WTC11 (cell line): ENCODE results near the gene CHAMP1. TPM values are rescaled to one million over a fixed set of nuclear protein-coding genes. Genes with fewer than 3 reads are reported as not detected.
A peak's percentile ranks its signal among the peaks of the same experiment; 100 is the strongest.

Experiments used
- ATAC-seq: fragments of 200-7000 bp; cut with Tn5 transposase; 2 replicates; pipeline ENCODE4 v1.10.0; 2021; ENCODE audit warnings: mild to moderate bottlenecking, moderate library complexity
- CTCF ChIA-PET: fragments of 300-600 bp; sonication (Branson Sonifier 250); formaldehyde crosslinking; loops from one replicate; lab custom pipeline; 2021; ENCODE audit warnings: antibody characterized with exemption; lab: Charles Lee
- POLR2A ChIA-PET: fragments of 350-600 bp; sonication (Branson Sonifier 250); formaldehyde crosslinking; loops from one replicate; lab custom pipeline; 2021; ENCODE audit warnings: antibody characterized with exemption; lab: Charles Lee
- DNase-seq: peaks from one replicate; pipeline ENCODE4 v3.0.0; 2021; ENCODE audit warnings: low spot score
- H3K27ac Mint-ChIP-seq: 2 replicates; pipeline ENCODE4 v1.8.0; 2021; ENCODE audit warnings: mixed read lengths
- H3K27me3 Mint-ChIP-seq: 2 replicates; pipeline ENCODE4 v1.8.0; 2021; ENCODE audit warnings: low read depth, mild to moderate bottlenecking, moderate library complexity, mixed read lengths
- H3K36me3 Mint-ChIP-seq: 2 replicates; pipeline ENCODE4 v1.8.0; 2021; ENCODE audit warnings: mixed read lengths
- H3K4me1 Mint-ChIP-seq: 2 replicates; pipeline ENCODE4 v1.8.0; 2022; ENCODE audit warnings: mixed read lengths
- H3K4me3 Mint-ChIP-seq: 2 replicates; pipeline ENCODE4 v1.8.0; 2021; ENCODE audit warnings: mild to moderate bottlenecking, moderate library complexity, mixed read lengths
- H3K9me3 Mint-ChIP-seq: 2 replicates; pipeline ENCODE4 v1.8.0; 2021; ENCODE audit warnings: mixed read lengths
- ATF2 ChIP-seq: sonication (generic); formaldehyde crosslinking; IDR thresholded peaks from 2 replicates; pipeline ENCODE4 v1.8.1; 2022; ENCODE audit warnings: low read depth, missing genetic modification reagents, borderline replicate concordance
- E2F4 ChIP-seq: sonication (generic); formaldehyde crosslinking; IDR thresholded peaks from 2 replicates; pipeline ENCODE4 v1.8.1; 2022; ENCODE audit warnings: low read depth, mild to moderate bottlenecking, moderate library complexity, missing genetic modification reagents, borderline replicate concordance
- GABPB1 ChIP-seq: sonication (generic); formaldehyde crosslinking; IDR thresholded peaks from 2 replicates; pipeline ENCODE4 v1.8.1; 2023; ENCODE audit warnings: mild to moderate bottlenecking, missing genetic modification reagents
- IRF2 ChIP-seq: sonication (generic); formaldehyde crosslinking; IDR thresholded peaks from 2 replicates; pipeline ENCODE4 v1.8.0; 2022; ENCODE audit warnings: low read depth, missing genetic modification reagents, borderline replicate concordance
- MLX ChIP-seq: sonication (generic); formaldehyde crosslinking; IDR thresholded peaks from 2 replicates; pipeline ENCODE4 v1.8.1; 2023; ENCODE audit warnings: mild to moderate bottlenecking, missing genetic modification reagents, moderate library complexity
- NFYB ChIP-seq: sonication (generic); formaldehyde crosslinking; conservative IDR thresholded peaks from 2 replicates; pipeline ENCODE4 v1.8.0; 2022; ENCODE audit warnings: low read depth, missing genetic modification reagents
- RORB ChIP-seq: fragments of 250-450 bp; sonication (Bioruptor Pico); IDR thresholded peaks from 2 replicates; pipeline ENCODE4 v1.9.0; 2021; ENCODE audit warnings: mild to moderate bottlenecking
- SMAD4 ChIP-seq: sonication (generic); formaldehyde crosslinking; IDR thresholded peaks from 2 replicates; pipeline ENCODE4 v1.8.0; 2022; ENCODE audit warnings: mild to moderate bottlenecking, missing genetic modification reagents
- ZNF138 ChIP-seq: sonication (generic); formaldehyde crosslinking; conservative IDR thresholded peaks from 2 replicates; pipeline ENCODE4 v1.8.1; 2022; ENCODE audit warnings: mild to moderate bottlenecking, moderate library complexity, missing genetic modification reagents
- ZNF263 ChIP-seq: sonication (generic); formaldehyde crosslinking; IDR thresholded peaks from 2 replicates; pipeline ENCODE4 v1.8.1; 2022; ENCODE audit warnings: low read depth, mild to moderate bottlenecking, moderate library complexity, missing genetic modification reagents
- ZNF317 ChIP-seq: sonication (generic); formaldehyde crosslinking; IDR thresholded peaks from 2 replicates; pipeline ENCODE4 v1.8.1; 2023; ENCODE audit warnings: low read depth, mild to moderate bottlenecking, moderate library complexity, missing genetic modification reagents, borderline replicate concordance
- ZNF425 ChIP-seq: fragments of 250-450 bp; sonication (Bioruptor Pico); conservative IDR thresholded peaks from 2 replicates; pipeline ENCODE4 v1.9.0; 2021; ENCODE audit warnings: mild to moderate bottlenecking
- total RNA-seq: library from RNA; stranded (reverse); gene quantifications from 3 replicates; pipeline ENCODE4 v1.2.3, GENCODE V29; 2021
- TF ChIP-seq, protein P1 (sequence below): sonication (generic); formaldehyde crosslinking; conservative IDR thresholded peaks from 2 replicates; pipeline ENCODE4 v1.8.1; 2023; ENCODE audit warnings: mild to moderate bottlenecking, low read depth, missing genetic modification reagents, moderate library complexity

CHAMP1 gene
- total RNA-seq, 1 experiment from 2014 or later: 31.7 TPM

- TF ChIP-seq NFYB (CRISPR knock-in tag) (0 out of 2 replicates have a peak, but pooled peaks have one; percentile 26), GABPB1 (CRISPR knock-in tag) (peak; percentile 85), IRF2 (no peak), MLX (CRISPR knock-in tag) (no peak), ZNF138 (0 out of 2 replicates have a peak, but pooled peaks have one; percentile 49), ZNF317 (CRISPR knock-in tag) (0 out of 2 replicates have a peak, but pooled peaks have one; percentile 2), SMAD4 (CRISPR knock-in tag) (no peak), E2F4 (CRISPR knock-in tag) (peak; percentile 91; the same call in 1 of the 2 replicates), RORB (CRISPR knock-in tag) (no peak), ZNF425 (CRISPR knock-in tag) (no peak), ATF2 (CRISPR knock-in tag) (no peak)
- TF ChIP-seq, protein P1, sequence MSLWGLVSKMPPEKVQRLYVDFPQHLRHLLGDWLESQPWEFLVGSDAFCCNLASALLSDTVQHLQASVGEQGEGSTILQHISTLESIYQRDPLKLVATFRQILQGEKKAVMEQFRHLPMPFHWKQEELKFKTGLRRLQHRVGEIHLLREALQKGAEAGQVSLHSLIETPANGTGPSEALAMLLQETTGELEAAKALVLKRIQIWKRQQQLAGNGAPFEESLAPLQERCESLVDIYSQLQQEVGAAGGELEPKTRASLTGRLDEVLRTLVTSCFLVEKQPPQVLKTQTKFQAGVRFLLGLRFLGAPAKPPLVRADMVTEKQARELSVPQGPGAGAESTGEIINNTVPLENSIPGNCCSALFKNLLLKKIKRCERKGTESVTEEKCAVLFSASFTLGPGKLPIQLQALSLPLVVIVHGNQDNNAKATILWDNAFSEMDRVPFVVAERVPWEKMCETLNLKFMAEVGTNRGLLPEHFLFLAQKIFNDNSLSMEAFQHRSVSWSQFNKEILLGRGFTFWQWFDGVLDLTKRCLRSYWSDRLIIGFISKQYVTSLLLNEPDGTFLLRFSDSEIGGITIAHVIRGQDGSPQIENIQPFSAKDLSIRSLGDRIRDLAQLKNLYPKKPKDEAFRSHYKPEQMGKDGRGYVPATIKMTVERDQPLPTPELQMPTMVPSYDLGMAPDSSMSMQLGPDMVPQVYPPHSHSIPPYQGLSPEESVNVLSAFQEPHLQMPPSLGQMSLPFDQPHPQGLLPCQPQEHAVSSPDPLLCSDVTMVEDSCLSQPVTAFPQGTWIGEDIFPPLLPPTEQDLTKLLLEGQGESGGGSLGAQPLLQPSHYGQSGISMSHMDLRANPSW: peak; percentile 54; the same call in 1 of the 2 replicates
- TF ChIP-seq, all 79 proteins: peak for 35
Observed at GRCh38 chr13:114314074-114314912, at the start of gene CHAMP1 (continued).

GRCh38 chr13:114264886-114265611 is 49.3 kb upstream of the CHAMP1 start:
- no peaks in the 10 kb centered on the region for H3K4me1 Mint-ChIP-seq
- no peaks in the 10 kb centered on the region for H3K27me3 Mint-ChIP-seq
- no peak overlapping the region for H3K4me3 Mint-ChIP-seq
- H3K27ac Mint-ChIP-seq: no peak overlapping the region
- no peaks in the 10 kb centered on the region; the same call in 1 of the 2 replicates for H3K9me3 Mint-ChIP-seq
- ChIA-PET POLR2A (interaction anchor here (0.6 kb wide), 1 partner anchor 961 kb away, joined by 4 read pairs; no protein-coding TSS in a partner anchor), CTCF (no interaction called here)
- DNase-seq (no peak), ATAC-seq (no peak)
- TF ChIP-seq ZNF263 (CRISPR knock-in tag): no peak
- peaks cover 80% of the 10 kb centered on the region for H3K36me3 Mint-ChIP-seq
